Testis (tissue), 2 donors: ENCODE measurements around the gene TRMU.

Experiments
- CTCF ChIP-seq, 3 experiments: fragments of 450-650 bp in 2 of 3; fragments of 200-600 bp in 1 of 3; sonication (generic) in 1 of 3; IDR thresholded peaks; one replicate each; pipeline ENCODE4 v1.5.1; 2016 to 2019; ENCODE audit warnings: antibody characterized with exemption in 3 of 3, mild to moderate bottlenecking in 2 of 3, moderate library complexity in 1 of 3
- POLR2A ChIP-seq: fragments of 450-650 bp; IDR thresholded peaks from one replicate; pipeline ENCODE4 v1.6.1; 2017; ENCODE audit warnings: antibody characterized with exemption, mild to moderate bottlenecking, moderate library complexity

GRCh38 chr22:46323162-46323561, 12.4 kb upstream of the TRMU start:
- TF ChIP-seq CTCF (IDR thresholded peaks at IDR 0.05) (no peak), POLR2A (no peak)
